ENCODE results near the gene DPH6. TPM values are rescaled to one million over a fixed set of nuclear protein-coding genes. Genes with fewer than 3 reads are reported as not detected.
"Not testable (repeated sequence)": the region's sequence is repeated elsewhere in the genome, so short reads cannot be mapped to it uniquely, and the experiment has no call there.

The DPH6 gene
- total RNA-seq: 10 to 100 TPM; 11.0 to 24.0 (median 15.2) TPM

GRCh38 chr15:35545824-35546510 is at the start of gene DPH6:
Gene DPH6, minus strand, starts transcription at chr15:35546165. Its CDS starts 24 bp downstream, at chr15:35546141.
- H3K27ac ChIP-seq: peak within 1 kb of the TSS; percentile 98 to 100
- ATAC-seq (replicated peaks in 6 of 8): peak; percentile 88 to 95 (median 90)
- 0 to 64% (median 0%) methylated on average over 1 to 33 of the region's 66 CpGs; no CpG with 5 or more reads in 3 of the 10 experiments for WGBS, 10 experiments
- in situ Hi-C loops (cut with MboI; ENCODE audit: low pct_unique_long_range_greater_than_20kb in 2 of 9, low sequenced_read_pairs in 9 of 9, unreplicated experiment in 9 of 9): loop anchor here in 2 of 9 experiments (25.0 kb wide), 1 partner anchor 191 kb away; no protein-coding TSS in a partner anchor
- peaks cover 5 to 29% of the 10 kb centered on the region in 2 donors for H3K4me1 ChIP-seq (replicated peaks in 1 of 2)
- peak within 1 kb of the TSS; percentile 44 to 93 (median 69) for H3K4me3 ChIP-seq

- Histone ChIP-seq H3K27ac (no peak overlapping the region), H3K4me1 (replicated peaks in 1 of 2) (no peaks in the 10 kb centered on the region), H3K4me3 (no peak overlapping the region)
- peak in 2 of 8 experiments; percentile 13 for ATAC-seq (replicated peaks in 6 of 8)
- in situ Hi-C loops (cut with MboI; ENCODE audit: low pct_unique_long_range_greater_than_20kb in 2 of 9, low sequenced_read_pairs in 9 of 9, unreplicated experiment in 9 of 9): no loop called here
- WGBS, 10 experiments: 33 to 100% (median 100%) methylated on average over 1 of the region's 1 CpG; no CpG with 5 or more reads in 3 of the 10 experiments
These were observed 49.7 kb upstream of the DPH6 start for GRCh38 chr15:35595656-35596055.

GRCh38 chr15:35591987-35592386 is 46.0 kb upstream of the DPH6 start:
- in situ Hi-C loops (cut with MboI; ENCODE audit: low pct_unique_long_range_greater_than_20kb in 2 of 9, low sequenced_read_pairs in 9 of 9, unreplicated experiment in 9 of 9); ATAC-seq (replicated peaks in 6 of 8); H3K4me1 ChIP-seq (replicated peaks in 1 of 2); H3K4me3 ChIP-seq; H3K27ac ChIP-seq: not testable (repeated sequence)
- 33 to 83% (median 79%) methylated on average over 1 to 2 of the region's 2 CpGs; no CpG with 5 or more reads in 3 of the 10 experiments for WGBS, 10 experiments

GRCh38 chr15:35583863-35584528 is 38.0 kb upstream of the DPH6 start:
- Histone ChIP-seq H3K27ac (no peak overlapping the region), H3K4me3 (no peak overlapping the region), H3K4me1 (replicated peaks in 1 of 2) (no peaks in the 10 kb centered on the region)
- 0 to 100% (median 80%) methylated on average over 1 of the region's 1 CpG; no CpG with 5 or more reads in 3 of the 10 experiments for WGBS, 10 experiments
- peak in 3 of 8 experiments; percentile 47 to 90 (median 67) for ATAC-seq (replicated peaks in 6 of 8)
- in situ Hi-C loops (cut with MboI; ENCODE audit: low pct_unique_long_range_greater_than_20kb in 2 of 9, low sequenced_read_pairs in 9 of 9, unreplicated experiment in 9 of 9): no loop called here

GRCh38 chr15:35580606-35581005 is 34.6 kb upstream of the DPH6 start:
- no peak for ATAC-seq (replicated peaks in 6 of 8)
- Histone ChIP-seq H3K27ac (no peak overlapping the region), H3K4me3 (no peak overlapping the region), H3K4me1 (replicated peaks in 1 of 2) (no peaks in the 10 kb centered on the region)
- 67 to 90% (median 80%) methylated on average over 1 to 3 of the region's 3 CpGs; no CpG with 5 or more reads in 2 of the 10 experiments for WGBS, 10 experiments
- in situ Hi-C loops (cut with MboI; ENCODE audit: low pct_unique_long_range_greater_than_20kb in 2 of 9, low sequenced_read_pairs in 9 of 9, unreplicated experiment in 9 of 9): no loop called here

- in situ Hi-C loops (cut with MboI; ENCODE audit: low pct_unique_long_range_greater_than_20kb in 2 of 9, low sequenced_read_pairs in 9 of 9, unreplicated experiment in 9 of 9): no loop called here
- 71 to 100% (median 85%) methylated on average over 1 of the region's 1 CpG; no CpG with 5 or more reads in 7 of the 10 experiments for WGBS, 10 experiments
- Histone ChIP-seq H3K4me3 (no peak overlapping the region), H3K27ac (no peak overlapping the region), H3K4me1 (replicated peaks in 1 of 2) (no peaks in the 10 kb centered on the region)
- ATAC-seq (replicated peaks in 6 of 8): no peak
These were observed 21.4 kb upstream of the DPH6 start for GRCh38 chr15:35567392-35567791.

- in situ Hi-C loops (cut with MboI; ENCODE audit: low pct_unique_long_range_greater_than_20kb in 2 of 9, low sequenced_read_pairs in 9 of 9, unreplicated experiment in 9 of 9): no loop called here
- Histone ChIP-seq H3K27ac (no peak overlapping the region), H3K4me3 (no peak overlapping the region), H3K4me1 (replicated peaks in 1 of 2) (no peaks in the 10 kb centered on the region)
- WGBS, 10 experiments: 67 to 100% (median 100%) methylated on average over 1 to 3 of the region's 3 CpGs
- ATAC-seq (replicated peaks in 6 of 8): no peak
These were observed 21.0 kb upstream of the DPH6 start for GRCh38 chr15:35566991-35567390.

GRCh38 chr15:35565901-35566300 is 19.9 kb upstream of the DPH6 start:
- H3K4me1 ChIP-seq (replicated peaks in 1 of 2): no peaks in the 10 kb centered on the region
- H3K27ac ChIP-seq: no peak overlapping the region
- WGBS, 10 experiments: 22 to 100% (median 84%) methylated on average over 2 to 3 of the region's 3 CpGs; no CpG with 5 or more reads in 1 of the 10 experiments
- no peak overlapping the region for H3K4me3 ChIP-seq
- no peak for ATAC-seq (replicated peaks in 6 of 8)
- in situ Hi-C loops (cut with MboI; ENCODE audit: low pct_unique_long_range_greater_than_20kb in 2 of 9, low sequenced_read_pairs in 9 of 9, unreplicated experiment in 9 of 9): no loop called here

GRCh38 chr15:35562641-35563040 is 16.7 kb upstream of the DPH6 start:
- 33 to 100% (median 83%) methylated on average over 1 of the region's 1 CpG; no CpG with 5 or more reads in 3 of the 10 experiments for WGBS, 10 experiments
- H3K27ac ChIP-seq: no peak overlapping the region
- in situ Hi-C loops (cut with MboI; ENCODE audit: low pct_unique_long_range_greater_than_20kb in 2 of 9, low sequenced_read_pairs in 9 of 9, unreplicated experiment in 9 of 9): no loop called here
- ATAC-seq (replicated peaks in 6 of 8): no peak
- no peaks in the 10 kb centered on the region for H3K4me1 ChIP-seq (replicated peaks in 1 of 2)
- H3K4me3 ChIP-seq: no peak overlapping the region

GRCh38 chr15:35561308-35561707 is 15.3 kb upstream of the DPH6 start:
- Histone ChIP-seq H3K4me3 (no peak overlapping the region), H3K4me1 (replicated peaks in 1 of 2) (no peaks in the 10 kb centered on the region), H3K27ac (no peak overlapping the region)
- 86 to 100% (median 100%) methylated on average over 1 of the region's 1 CpG; no CpG with 5 or more reads in 3 of the 10 experiments for WGBS, 10 experiments
- in situ Hi-C loops (cut with MboI; ENCODE audit: low pct_unique_long_range_greater_than_20kb in 2 of 9, low sequenced_read_pairs in 9 of 9, unreplicated experiment in 9 of 9): no loop called here
- no peak for ATAC-seq (replicated peaks in 6 of 8)

GRCh38 chr15:35560870-35561269 is 14.9 kb upstream of the DPH6 start:
- no peak for ATAC-seq (replicated peaks in 6 of 8)
- 79 to 100% (median 94%) methylated on average over 1 to 2 of the region's 2 CpGs; no CpG with 5 or more reads in 1 of the 10 experiments for WGBS, 10 experiments
- Histone ChIP-seq H3K4me3 (no peak overlapping the region), H3K27ac (no peak overlapping the region), H3K4me1 (replicated peaks in 1 of 2) (no peaks in the 10 kb centered on the region)
- in situ Hi-C loops (cut with MboI; ENCODE audit: low pct_unique_long_range_greater_than_20kb in 2 of 9, low sequenced_read_pairs in 9 of 9, unreplicated experiment in 9 of 9): no loop called here

- 80 to 100% (median 89%) methylated on average over 1 of the region's 1 CpG; no CpG with 5 or more reads in 7 of the 10 experiments for WGBS, 10 experiments
- in situ Hi-C loops (cut with MboI; ENCODE audit: low pct_unique_long_range_greater_than_20kb in 2 of 9, low sequenced_read_pairs in 9 of 9, unreplicated experiment in 9 of 9): no loop called here
- ATAC-seq (replicated peaks in 6 of 8): no peak
These were observed 14.3 kb upstream of the DPH6 start for GRCh38 chr15:35560258-35560657.

GRCh38 chr15:35559683-35560082 is 13.7 kb upstream of the DPH6 start:
- Histone ChIP-seq H3K27ac (no peak overlapping the region), H3K4me1 (replicated peaks in 1 of 2) (no peaks in the 10 kb centered on the region), H3K4me3 (no peak overlapping the region)
- ATAC-seq (replicated peaks in 6 of 8): no peak
- in situ Hi-C loops (cut with MboI; ENCODE audit: low pct_unique_long_range_greater_than_20kb in 2 of 9, low sequenced_read_pairs in 9 of 9, unreplicated experiment in 9 of 9): no loop called here
- WGBS, 10 experiments: 67 to 100% (median 86%) methylated on average over 1 to 2 of the region's 2 CpGs

More at GRCh38 chr15:35560258-35560657, 14.3 kb upstream of the DPH6 start:
- Histone ChIP-seq H3K4me3 (no peak overlapping the region), H3K27ac (no peak overlapping the region), H3K4me1 (replicated peaks in 1 of 2) (no peaks in the 10 kb centered on the region)
